ACHN (cell line): ENCODE measurements around the gene MUC16.
"Not testable (repeated sequence)": the region's sequence is repeated elsewhere in the genome, so short reads cannot be mapped to it uniquely, and the experiment has no call there.

ENCODE experiments used
- DNase-seq: peaks from one replicate; pipeline ENCODE4 v3.0.0-alpha.2; 2015
- in situ Hi-C: cut with HindIII; loops from 2 replicates; pipeline ENCODE4 v1.10.0; 2017; ENCODE audit warnings: low sequenced_read_pairs, low pct_ligation_motif_present, low pct_unique_long_range_greater_than_20kb

The MUC16 gene

GRCh38 chr19:9009935-9010651, at the start of gene MUC16:
Gene MUC16, minus strand, starts transcription at chr19:9010409.
- in situ Hi-C loops = no loop called here

GRCh38 chr19:9058905-9059667, 48.9 kb upstream of the MUC16 start:
- in situ Hi-C loops = no loop called here
- DNase-seq = no peak

More at GRCh38 chr19:9009935-9010651, at the start of gene MUC16:
- no peak for DNase-seq

GRCh38 chr19:9057505-9058258, 47.5 kb upstream of the MUC16 start:
- DNase-seq = no peak
- in situ Hi-C loops = no loop called here

DNA sequence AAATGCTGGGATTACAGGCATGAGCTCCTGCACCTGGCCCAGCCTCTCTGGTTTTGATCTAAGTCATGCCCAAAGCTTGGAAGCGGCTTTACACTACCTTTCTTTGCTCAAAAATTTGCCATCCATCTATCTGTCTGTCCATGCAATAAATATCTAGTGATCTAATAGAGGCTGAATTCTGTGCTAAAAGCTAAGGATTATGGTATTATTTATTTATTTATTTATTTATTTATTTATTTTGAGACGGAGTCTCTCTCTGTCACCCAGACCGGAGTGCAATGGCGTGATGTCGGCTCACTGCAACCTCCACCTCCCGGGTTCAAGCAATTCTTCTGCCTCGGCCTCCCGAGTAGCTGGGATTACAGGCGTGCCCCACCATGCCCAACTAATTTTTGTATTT, 45.9 kb upstream of the MUC16 start:
- in situ Hi-C loops, DNase-seq: not testable (repeated sequence)

- DNase-seq = no peak
Measured at GRCh38 chr19:9054765-9055164, 44.6 kb upstream of the MUC16 start.

GRCh38 chr19:9054207-9054606, 44.0 kb upstream of the MUC16 start:
- DNase-seq = no peak
- in situ Hi-C loops = no loop called here

More at GRCh38 chr19:9054765-9055164, 44.6 kb upstream of the MUC16 start:
- in situ Hi-C loops = no loop called here

DNA sequence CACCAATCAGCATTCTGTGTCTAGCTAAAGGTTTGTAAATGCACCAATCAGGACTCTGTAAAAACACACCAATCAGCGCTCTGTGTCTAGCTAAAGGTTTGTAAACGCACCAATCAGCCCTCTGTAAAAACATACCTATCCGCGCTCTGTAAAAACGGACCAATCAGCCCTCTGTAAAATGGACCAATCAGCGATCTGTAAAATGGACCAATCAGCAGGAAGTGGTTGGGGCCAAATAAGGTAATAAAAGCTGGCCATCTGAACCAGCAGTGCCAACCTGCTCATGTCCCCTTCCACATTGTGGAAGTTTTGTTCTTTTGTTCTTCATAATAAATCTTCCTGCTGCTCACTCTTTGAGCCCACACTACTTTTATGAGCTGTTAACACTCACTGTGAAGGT, 43.5 kb upstream of the MUC16 start:
- in situ Hi-C loops = not testable (repeated sequence)

DNA sequence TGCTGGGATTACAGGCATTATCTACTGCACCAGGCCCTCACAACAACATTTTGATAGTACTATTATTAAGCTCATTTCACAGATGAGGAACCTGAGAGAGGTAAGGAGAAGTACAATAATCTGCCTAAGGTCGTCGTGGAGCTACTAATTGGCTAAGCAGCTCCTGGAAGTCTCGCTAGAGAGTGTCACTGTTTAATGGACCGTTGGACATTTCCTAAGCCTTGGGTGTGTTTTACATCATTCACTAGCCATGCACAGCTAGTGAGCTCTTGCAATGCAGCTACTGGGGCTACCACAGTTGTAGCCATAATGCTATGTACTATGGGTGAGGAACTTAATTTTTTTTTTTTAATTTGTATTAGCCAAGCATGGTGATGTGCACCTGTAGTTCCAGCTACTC, 42.7 kb upstream of the MUC16 start:
- in situ Hi-C loops = no loop called here
- no peak for DNase-seq

More for the DNA sequence above, 43.5 kb upstream of the MUC16 start:
- not testable (repeated sequence) for DNase-seq

DNA sequence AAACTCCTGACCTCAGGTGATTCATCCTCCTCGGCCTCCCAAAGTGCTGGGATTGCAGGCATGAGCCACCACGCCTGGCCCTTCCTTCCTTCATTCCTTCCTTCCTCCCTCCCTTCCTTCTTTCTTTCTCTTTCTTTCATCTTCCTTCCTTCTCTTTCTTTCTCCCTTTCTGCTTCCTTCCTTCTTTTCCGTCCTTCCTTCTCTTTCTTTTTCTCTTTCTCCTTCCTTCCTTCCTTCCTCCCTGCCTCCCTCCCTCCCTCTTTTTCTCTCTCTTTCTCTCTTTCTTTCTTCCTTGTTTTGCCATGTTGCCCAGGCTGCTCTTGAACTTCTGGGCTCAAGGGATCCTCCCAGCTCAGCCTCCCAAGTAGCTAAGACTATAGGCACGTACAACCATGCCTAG, 36.5 kb upstream of the MUC16 start:
- DNase-seq = no peak
- in situ Hi-C loops = no loop called here

DNA sequence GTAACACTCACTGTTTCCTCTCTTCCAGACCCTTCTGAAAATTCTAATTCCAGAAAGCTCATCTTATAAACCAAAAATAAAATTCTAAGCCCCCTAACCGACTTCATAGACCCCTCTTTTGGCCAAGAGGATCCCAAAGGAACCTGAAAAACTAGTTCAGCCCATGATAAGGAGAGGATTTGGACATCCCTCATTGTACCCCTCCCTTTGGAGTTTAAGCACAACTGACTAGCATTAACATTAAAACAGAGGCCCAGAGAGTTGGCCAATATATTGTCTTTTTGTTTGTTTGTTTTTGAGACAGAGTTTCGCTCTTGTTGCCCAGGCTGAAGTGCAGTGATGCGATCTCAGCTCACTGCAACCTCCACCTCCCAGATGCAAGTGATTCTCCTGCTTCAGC, 34.2 kb upstream of the MUC16 start:
- in situ Hi-C loops = no loop called here
- no peak for DNase-seq

GRCh38 chr19:9043524-9043923, 33.3 kb upstream of the MUC16 start:
- in situ Hi-C loops = no loop called here
- no peak for DNase-seq

GRCh38 chr19:9041023-9041422, 30.8 kb upstream of the MUC16 start:
- in situ Hi-C loops = no loop called here

DNA sequence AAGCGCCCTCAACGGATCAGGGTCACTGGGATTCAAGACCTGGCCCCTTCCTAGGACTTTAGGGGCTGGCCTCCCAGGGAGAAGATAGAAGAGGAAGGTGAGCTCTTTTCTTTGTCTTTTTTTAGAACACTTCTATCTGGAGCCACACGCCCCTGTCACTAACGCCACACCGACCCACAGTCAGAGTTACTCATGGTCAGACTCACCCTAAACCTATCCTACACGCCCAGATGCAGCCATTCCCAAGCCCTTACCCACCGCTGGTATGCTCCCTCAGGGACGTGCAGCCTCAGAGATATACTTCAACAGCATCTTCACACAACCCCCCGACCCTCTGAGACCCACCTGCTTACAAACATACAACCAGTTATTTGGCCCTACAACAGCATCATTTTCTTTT, 29.9 kb upstream of the MUC16 start:
- in situ Hi-C loops = no loop called here
- no peak for DNase-seq

More at GRCh38 chr19:9041023-9041422, 30.8 kb upstream of the MUC16 start:
- no peak for DNase-seq

DNA sequence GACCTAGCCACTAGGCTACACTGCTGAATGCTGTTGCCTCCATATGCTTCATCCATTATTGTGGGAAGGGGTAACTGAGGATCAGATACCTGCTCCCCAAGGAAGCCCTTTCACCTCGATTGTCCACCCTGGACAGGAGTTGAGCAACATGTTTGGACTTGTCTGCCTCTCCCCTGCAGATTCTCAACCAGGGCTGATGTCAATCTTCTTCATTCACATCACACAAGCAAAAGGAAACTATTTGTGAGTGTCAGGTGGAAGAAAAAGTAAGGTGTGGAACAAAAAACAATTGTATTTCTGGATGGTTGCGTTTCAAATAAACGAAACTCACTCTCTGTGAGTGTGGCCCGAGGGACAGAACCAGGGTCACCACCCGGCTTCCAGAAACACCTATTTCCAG, 29.5 kb upstream of the MUC16 start:
- no peak for DNase-seq
- in situ Hi-C loops = no loop called here

- no peak for DNase-seq
- in situ Hi-C loops = no loop called here
Measured at GRCh38 chr19:9037400-9038062, 27.3 kb upstream of the MUC16 start.

- in situ Hi-C loops = no loop called here
- DNase-seq = no peak
Measured at GRCh38 chr19:9032136-9032631, 22.0 kb upstream of the MUC16 start.

DNA sequence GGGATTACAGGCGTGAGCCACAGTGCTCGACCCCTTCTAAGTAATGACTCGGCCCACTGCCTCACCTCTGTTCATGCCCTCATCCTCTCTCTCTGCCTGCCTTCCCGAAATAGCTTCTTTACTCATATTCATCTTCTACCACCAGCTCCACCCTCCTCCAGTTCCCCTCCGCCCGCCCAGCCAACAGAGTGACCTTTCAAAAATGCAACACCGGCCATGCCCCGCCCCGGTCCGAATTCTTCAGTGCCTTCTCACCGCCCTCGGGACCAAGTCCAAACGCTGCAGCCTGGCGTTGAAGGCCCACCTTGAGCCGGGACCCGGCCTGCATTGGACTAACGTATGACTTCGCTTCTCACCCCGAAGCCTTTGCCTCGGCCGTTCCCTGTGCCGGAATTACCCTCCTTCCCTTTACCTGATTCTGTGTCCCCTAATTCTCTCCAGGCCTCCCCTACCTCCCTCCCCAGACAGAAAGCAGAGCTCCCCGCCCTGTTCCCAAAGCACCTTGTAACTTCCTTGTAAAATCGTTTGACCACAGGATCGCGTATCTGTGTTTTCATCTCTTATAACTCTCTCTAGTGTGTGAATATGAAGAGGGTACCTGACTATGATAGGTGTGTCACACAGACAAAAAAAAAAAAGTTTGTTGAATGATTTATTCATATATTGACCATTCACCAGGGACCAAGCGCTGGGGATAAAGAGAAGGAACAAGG, 8.1 kb upstream of the MUC16 start:
- DNase-seq = no peak
- in situ Hi-C loops = no loop called here

- in situ Hi-C loops = no loop called here
- DNase-seq = no peak
Measured at GRCh38 chr19:9014803-9015202, 4.6 kb upstream of the MUC16 start.
